HepG2 (cell line): ENCODE data around the gene PRPSAP1. TPM values are rescaled to one million over a fixed set of nuclear protein-coding genes. Genes with fewer than 3 reads are reported as not detected.

ENCODE experiments used
- ATAC-seq: fragments of 200-7000 bp; cut with Tn5 transposase; 3 replicates; pipeline ENCODE4 v1.9.1; 2020; ENCODE audit warnings: mild to moderate bottlenecking, moderate library complexity
- BruUV-seq: library from RNA; stranded (reverse); fragments of 400-500 nt; replicated peaks from 2 replicates; lab custom pipeline; 2021; lab: Mats Ljungman, UMichigan
- CTCF ChIA-PET: fragments of 300-600 bp; formaldehyde crosslinking; extraction: SDS; loops from one replicate; lab custom pipeline; 2021; ENCODE audit warnings: low total read pairs, inconsistent platforms, low intra/inter-chr PET ratio; lab: Yijun Ruan, JAX
- POLR2A ChIA-PET: fragments of 350-600 bp; sonication (Branson Sonifier 250); formaldehyde crosslinking; loops from one replicate; lab custom pipeline; 2020; ENCODE audit warnings: antibody characterized with exemption, inconsistent platforms; lab: Yijun Ruan, JAX
- DNase-seq: peaks from one replicate; pipeline ENCODE4 v3.0.0-alpha.2; 2015; ENCODE audit warnings: low spot score
- FAIRE-seq: peaks from 3 replicates; lab custom pipeline; 2011; peaks lifted over from hg19 to GRCh38; lab: Jason Lieb, UNC
- H2AFZ ChIP-seq: one replicate; pipeline ENCODE4 v1.6.1; 2011; ENCODE audit warnings: low read length, inconsistent platforms
- H3K27ac ChIP-seq: fragments of 300-600 bp; 3 replicates; pipeline ENCODE4 v1.8.0; 2011; ENCODE audit warnings: mixed run types, mild to moderate bottlenecking, mixed read lengths, low read length, inconsistent platforms; ENCODE audit not compliant: insufficient read depth; ENCODE audit errors: extremely low read length
- H3K27me3 ChIP-seq, 2 experiments: fragments of 200-600 bp in 1 of 2; 2 replicates in 1 of 2; 3 replicates in 1 of 2; pipeline versions ENCODE4 v1.6.0 to v1.8.0; 2011; ENCODE audit warnings: low read length in 2 of 2, mild to moderate bottlenecking in 2 of 2, moderate library complexity in 2 of 2, inconsistent platforms in 1 of 2; ENCODE audit not compliant: insufficient read depth in 2 of 2, control insufficient read depth in 1 of 2
- H3K36me3 ChIP-seq, 2 experiments: fragments of 200-600 bp in 1 of 2; replicated peaks in 1 of 2; 2 replicates in 1 of 2; 3 replicates in 1 of 2; pipeline versions ENCODE4 v1.5.1 to v1.8.0; 2011; ENCODE audit warnings: low read length in 2 of 2, inconsistent platforms in 1 of 2; ENCODE audit not compliant: insufficient read depth in 2 of 2, control insufficient read depth in 1 of 2
- H3K4me1 ChIP-seq: 2 replicates; pipeline ENCODE4 v1.5.1; 2012; ENCODE audit warnings: low read length, inconsistent platforms; ENCODE audit not compliant: insufficient read depth
- H3K4me2 ChIP-seq: 2 replicates; pipeline ENCODE4 v1.6.0; 2011; ENCODE audit warnings: low read depth, low read length, inconsistent platforms
- H3K4me3 ChIP-seq, 3 experiments: fragments of 200-600 bp in 1 of 3; sonication (generic), shearing (Covaris generic) in 1 of 3; replicated peaks in 1 of 3; 2 replicates each; pipeline ENCODE4 v1.5.1; 2011 to 2016; ENCODE audit warnings: low read length in 3 of 3, inconsistent platforms in 2 of 3, low read depth in 2 of 3, mild to moderate bottlenecking in 2 of 3, control low read depth in 1 of 3, mixed read lengths in 1 of 3; ENCODE audit not compliant: insufficient read depth in 1 of 3
- H3K79me2 ChIP-seq: one replicate; pipeline ENCODE4 v1.6.1; 2011; ENCODE audit warnings: low read length, inconsistent platforms; ENCODE audit not compliant: insufficient read depth
- H3K9ac ChIP-seq: 2 replicates; pipeline ENCODE4 v1.6.0; 2011; ENCODE audit warnings: mild to moderate bottlenecking, low read depth, low read length, inconsistent platforms; ENCODE audit not compliant: insufficient read depth
- H3K9me3 ChIP-seq: 2 replicates; pipeline ENCODE4 v1.5.1; 2012; ENCODE audit warnings: mild to moderate bottlenecking, low read length
- H4K20me1 ChIP-seq: 2 replicates; pipeline ENCODE4 v1.6.0; 2011; ENCODE audit warnings: inconsistent platforms, mild to moderate bottlenecking, low read length, moderate library complexity; ENCODE audit not compliant: insufficient read depth
- ATAD3A ChIP-seq: sonication (generic); formaldehyde crosslinking; IDR thresholded peaks from 2 replicates; pipeline ENCODE4 v1.4.0; 2020; ENCODE audit warnings: missing genetic modification reagents
- CCDC6 ChIP-seq: sonication (generic); formaldehyde crosslinking; IDR thresholded peaks from 2 replicates; pipeline ENCODE4 v1.8.1; 2022; ENCODE audit warnings: mild to moderate bottlenecking, missing genetic modification reagents, moderate library complexity
- KLF16 ChIP-seq, 2 experiments: sonication (generic) in 1 of 2; formaldehyde crosslinking in 1 of 2; IDR thresholded peaks; 2 replicates each; pipeline versions ENCODE4 v1.6.1 to v1.8.0; 2016 to 2023; ENCODE audit warnings: missing genetic modification reagents in 2 of 2, missing compliant biosample characterization in 1 of 2
- MED8 ChIP-seq: sonication (generic); formaldehyde crosslinking; IDR thresholded peaks from 2 replicates; pipeline ENCODE4 v1.8.1; 2023; ENCODE audit warnings: mild to moderate bottlenecking, missing genetic modification reagents; ENCODE audit not compliant: insufficient replicate concordance
- NAIF1 ChIP-seq: sonication (generic); formaldehyde crosslinking; IDR thresholded peaks from 2 replicates; pipeline ENCODE4 v1.5.0; 2020; ENCODE audit warnings: mild to moderate bottlenecking, missing genetic modification reagents, borderline replicate concordance
- PAWR ChIP-seq: sonication (generic); formaldehyde crosslinking; IDR thresholded peaks from 2 replicates; pipeline ENCODE4 v1.4.0; 2020; ENCODE audit warnings: missing genetic modification reagents, mild to moderate bottlenecking, borderline replicate concordance
- PBX2 ChIP-seq: IDR thresholded peaks from 2 replicates; pipeline ENCODE4 v1.6.1; 2016; ENCODE audit warnings: control low read depth
- POLR2AphosphoS2 ChIP-seq: IDR thresholded peaks from 2 replicates; pipeline ENCODE4 v1.6.1; 2011; ENCODE audit warnings: low read depth, low read length, improper control_type of control experiment
- ZNF333 ChIP-seq: sonication (generic); formaldehyde crosslinking; IDR thresholded peaks from 2 replicates; pipeline ENCODE4 v1.4.0; 2020; ENCODE audit warnings: mild to moderate bottlenecking, missing genetic modification reagents, borderline replicate concordance
- ZSCAN29 ChIP-seq: sonication (generic); formaldehyde crosslinking; conservative IDR thresholded peaks from 2 replicates; pipeline ENCODE4 v1.4.0; 2020; ENCODE audit warnings: mild to moderate bottlenecking, missing genetic modification reagents
- WGBS: methylation state at CpG from one replicate; pipeline ENCODE4 v1.1.6; 2017; ENCODE audit warnings: low lambda C conversion rate; 5-methylcytosine and 5-hydroxymethylcytosine counted together
- in situ Hi-C: cut with HindIII; loops from 2 replicates; pipeline ENCODE4 v1.10.0; 2017; ENCODE audit warnings: low pct_unique_long_range_greater_than_20kb; ENCODE audit not compliant: extremely low pct_ligation_motif_present
- intact Hi-C: fragments of 100-400 bp; cut with micrococcal nuclease; formaldehyde crosslinking; loops from one replicate; pipeline ENCODE4 v1.10.0; 2022; ENCODE audit not compliant: unreplicated experiment
- polyA plus RNA-seq, 8 experiments: library from polyadenylated mRNA; depleted of rRNA in 3 of 8; stranded (reverse) in 7 of 8; unstranded in 1 of 8; fragments of >200 nt; fragmentation: Illumina TruSeq in 4 of 8; extraction: Trizol in 4 of 8; gene quantifications; 2 replicates each; pipeline versions ENCODE4 v1.2.1 to v1.2.3, GENCODE V29; 2011 to 2016; ENCODE audit warnings: low read depth in 4 of 8, missing spikeins in 1 of 8, mixed read lengths in 1 of 8; ENCODE audit not compliant: insufficient read depth in 1 of 8
- total RNA-seq, 5 experiments: library from RNA; depleted of rRNA; stranded (reverse); fragments of >200 nt; fragmentation: Illumina TruSeq; extraction: Trizol; gene quantifications; 2 replicates each; pipeline ENCODE4 v1.2.3, GENCODE V29; 2016; ENCODE audit warnings: low read depth in 1 of 5
- TF ChIP-seq, protein P1 (sequence below): sonication (generic); formaldehyde crosslinking; IDR thresholded peaks from 2 replicates; pipeline ENCODE4 v1.8.1; 2023; ENCODE audit warnings: missing genetic modification reagents, mild to moderate bottlenecking, borderline replicate concordance

Gene PRPSAP1
- total and polyA plus RNA-seq, 2 of the 13 experiments (the other 11 are each of a cell fraction or from before 2014, with no cell fraction given): 91.1 to 314 TPM

DNA sequence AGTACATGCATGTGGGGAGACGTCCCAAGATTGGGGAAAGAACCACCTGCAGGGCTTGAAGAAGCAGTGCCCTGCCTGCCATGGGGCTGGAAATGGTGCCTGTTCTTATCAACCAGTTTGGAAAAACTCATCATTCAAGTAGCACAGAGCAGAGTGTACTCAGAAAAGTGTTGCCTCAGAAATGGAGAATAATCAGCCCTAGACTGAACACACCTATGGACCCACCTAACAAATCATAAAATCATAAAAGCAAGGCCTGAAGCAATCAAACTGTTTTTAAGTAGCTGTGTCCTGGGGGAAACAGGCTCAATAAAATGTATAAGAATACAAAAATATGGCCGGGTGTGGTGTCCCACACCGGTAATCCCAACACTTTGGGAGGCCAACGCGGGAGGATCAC is 56.8 kb downstream of the PRPSAP1 start:
- H3K9ac ChIP-seq: no peak overlapping the region
- in situ Hi-C loops (no loop called here), intact Hi-C loops (no loop called here)
- 96% methylated on average over 5 of the region's 5 CpGs for WGBS
- no peaks in the 10 kb centered on the region for H3K4me1 ChIP-seq
- peaks cover 6 to 7% of the 10 kb centered on the region in 2 experiments; a peak in 2 of 5 replicates for H3K36me3 ChIP-seq
- no peaks in the 10 kb centered on the region for H3K79me2 ChIP-seq
- BruUV-seq: no TSS peak
- TF ChIP-seq POLR2AphosphoS2 (no peak), ZNF333 (no peak), MED8 (CRISPR knock-in tag) (no peak), ZSCAN29 (no peak), NAIF1 (no peak), KLF16 (CRISPR knock-in tag; IDR thresholded peaks at IDR 0.05) (no peak), PBX2 (no peak), CCDC6 (CRISPR knock-in tag) (no peak), PAWR (CRISPR knock-in tag) (no peak), ATAD3A (no peak)
- TF ChIP-seq, protein P1, sequence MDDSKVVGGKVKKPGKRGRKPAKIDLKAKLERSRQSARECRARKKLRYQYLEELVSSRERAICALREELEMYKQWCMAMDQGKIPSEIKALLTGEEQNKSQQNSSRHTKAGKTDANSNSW (CRISPR knock-in tag): no peak
- FAIRE-seq: no peak
- H3K9me3 ChIP-seq: no peaks in the 10 kb centered on the region
- no peaks in the 10 kb centered on the region for H3K27me3 ChIP-seq
- ChIA-PET POLR2A (no interaction called here), CTCF (no interaction called here)
- DNase-seq: no peak
- no peak for ATAC-seq
- no peak overlapping the region for H3K4me3 ChIP-seq
- H3K27ac ChIP-seq: no peak overlapping the region
- no peak overlapping the region for H3K4me2 ChIP-seq
- no peak overlapping the region for H2AFZ ChIP-seq
- no peaks in the 10 kb centered on the region for H4K20me1 ChIP-seq
